K562 treated with DMSO at 1 percent for 4 hours (cell line): ENCODE measurements around the gene NID1. TPM values are rescaled to one million over a fixed set of nuclear protein-coding genes. Genes with fewer than 3 reads are reported as not detected.

ENCODE experiments used
- total RNA-seq: library from RNA; unstranded; fragments of 300-600 nt; gene quantifications from 2 replicates; pipeline ENCODE4 v1.2.3, GENCODE V29; 2022; ENCODE audit not compliant: insufficient read depth

NID1 gene
- total RNA-seq = not detected in 2 replicates

GRCh38 chr1:236064674-236065508 is at the start of gene NID1:
Gene NID1, minus strand, starts transcription at chr1:236065090. Its CDS starts 11 bp downstream, at chr1:236065079.

Other genes starting within 250 kb of the NID1 start
- 0.35 and 2.4 TPM in 2 replicates for gene LYST, start 198.2 kb downstream of the NID1 start, total RNA-seq
- 2.0 and 2.6 TPM in 2 replicates for gene GPR137B, start 77.4 kb upstream of the NID1 start, total RNA-seq
- 5.3 and 5.8 TPM in 2 replicates for gene ERO1B, start 216.9 kb upstream of the NID1 start, total RNA-seq